HG03378 (cell line): Measurements from ENCODE around the gene OTOG.

Experiments used
- ATAC-seq: cut with Tn5 transposase; IDR thresholded peaks from one replicate; pipeline ENCODE4 v1.9.1; 2021; ENCODE audit warnings: mild to moderate bottlenecking, moderate library complexity; ENCODE audit not compliant: unreplicated experiment

OTOG gene

GRCh38 chr11:17645190-17645970 lies 98.3 kb downstream of the OTOG start:
- no peak for ATAC-seq

DNA sequence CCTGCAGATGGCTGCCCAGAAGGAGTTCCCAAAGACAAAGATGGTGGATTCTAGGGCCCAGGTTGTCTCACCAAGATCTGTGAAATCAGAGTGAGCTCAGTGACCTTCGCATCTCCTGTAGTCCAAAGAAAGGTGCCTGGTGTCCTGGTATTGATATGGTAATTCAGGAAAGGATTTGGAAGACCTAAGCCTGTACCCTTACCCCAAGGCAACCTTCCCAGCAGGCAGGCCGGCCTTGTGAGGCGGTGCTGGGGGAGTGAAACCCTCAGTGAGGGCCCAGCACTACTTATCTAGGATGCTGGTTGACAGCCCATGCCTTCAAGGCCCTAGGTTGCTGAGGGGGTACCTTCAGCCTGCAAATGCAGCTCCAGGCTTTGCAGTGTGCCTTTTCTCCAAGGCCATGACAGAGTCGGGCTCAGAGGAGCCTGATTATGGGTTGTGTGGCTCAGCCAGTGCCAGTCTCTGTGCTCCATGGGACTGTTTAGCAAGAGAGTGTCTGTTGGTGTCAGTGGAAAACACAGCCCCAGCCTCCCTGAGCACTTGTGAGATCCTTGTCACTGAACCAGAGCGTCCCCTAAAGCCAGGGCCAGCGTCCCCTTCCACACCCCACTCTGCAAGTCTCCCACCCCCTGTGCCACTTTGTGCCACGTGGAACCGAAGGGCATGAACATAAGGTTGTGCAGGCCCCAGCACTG lies 99.5 kb downstream of the OTOG start:
- no peak for ATAC-seq

GRCh38 chr11:17648528-17648927 lies 101.5 kb downstream of the OTOG start:
- ATAC-seq, result no peak

DNA sequence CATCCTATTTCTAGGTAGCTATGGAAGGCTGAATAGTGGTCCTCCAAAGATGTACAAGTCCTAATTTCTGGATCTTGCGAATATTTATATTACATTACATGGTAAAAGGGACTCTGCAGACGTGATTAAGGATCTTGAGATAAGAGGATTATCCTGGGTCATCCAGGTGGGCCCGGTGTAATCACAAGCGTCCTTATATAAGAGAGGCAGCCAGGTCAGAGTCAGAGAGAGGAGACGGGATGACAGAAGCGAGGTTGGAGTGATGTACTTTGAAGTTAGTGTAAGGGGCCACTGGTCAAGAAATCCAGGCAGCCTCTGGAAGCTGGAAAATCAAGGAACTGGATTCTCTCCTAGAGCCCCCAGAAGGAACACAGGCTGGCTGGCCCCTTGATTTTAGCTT lies 102.2 kb downstream of the OTOG start:
- ATAC-seq, result no peak

GRCh38 chr11:17649696-17650095 lies 102.6 kb downstream of the OTOG start:
- no peak for ATAC-seq

DNA sequence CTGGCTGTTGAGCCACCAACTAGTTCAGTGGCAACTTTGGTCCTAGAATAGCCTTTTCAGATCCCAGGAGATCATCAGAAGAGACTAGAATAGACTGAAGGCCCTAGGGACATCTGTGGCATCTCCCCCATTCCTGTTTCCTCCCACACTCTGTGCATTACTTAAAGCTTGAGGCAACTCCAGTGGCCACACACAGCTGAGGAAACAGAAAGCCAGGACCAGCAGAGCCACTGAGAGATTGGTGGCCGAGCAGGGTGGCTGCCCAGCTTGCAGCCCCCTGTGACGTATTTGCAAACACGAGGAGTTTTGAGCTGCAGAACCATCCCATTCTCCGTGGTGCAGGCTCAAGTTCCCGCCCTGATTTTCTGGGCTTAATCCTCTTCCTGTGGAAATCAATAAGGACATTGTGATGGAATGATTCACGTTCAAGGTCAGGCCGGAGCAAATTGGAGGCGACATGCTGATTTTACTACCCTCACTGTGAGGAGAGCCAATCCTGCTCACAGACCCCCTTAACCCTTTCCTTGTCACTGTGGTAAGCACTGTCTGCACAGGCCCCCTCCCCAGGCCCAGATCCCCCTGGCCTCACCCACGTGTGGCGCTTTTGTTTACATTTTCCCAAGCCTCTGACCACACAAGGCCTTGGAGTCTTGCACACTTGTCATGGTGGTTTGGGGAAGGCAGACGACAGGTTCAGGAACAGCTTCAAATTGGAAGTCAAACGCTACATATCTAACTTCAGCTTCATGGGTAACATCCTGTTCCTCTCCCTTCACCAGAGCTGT lies 103.3 kb downstream of the OTOG start:
- no peak for ATAC-seq

GRCh38 chr11:17651061-17651460 lies 104.0 kb downstream of the OTOG start:
- no peak for ATAC-seq

GRCh38 chr11:17651681-17652080 lies 104.6 kb downstream of the OTOG start:
- no peak for ATAC-seq

- ATAC-seq, result no peak
Measured at GRCh38 chr11:17652556-17652955, 105.5 kb downstream of the OTOG start.

DNA sequence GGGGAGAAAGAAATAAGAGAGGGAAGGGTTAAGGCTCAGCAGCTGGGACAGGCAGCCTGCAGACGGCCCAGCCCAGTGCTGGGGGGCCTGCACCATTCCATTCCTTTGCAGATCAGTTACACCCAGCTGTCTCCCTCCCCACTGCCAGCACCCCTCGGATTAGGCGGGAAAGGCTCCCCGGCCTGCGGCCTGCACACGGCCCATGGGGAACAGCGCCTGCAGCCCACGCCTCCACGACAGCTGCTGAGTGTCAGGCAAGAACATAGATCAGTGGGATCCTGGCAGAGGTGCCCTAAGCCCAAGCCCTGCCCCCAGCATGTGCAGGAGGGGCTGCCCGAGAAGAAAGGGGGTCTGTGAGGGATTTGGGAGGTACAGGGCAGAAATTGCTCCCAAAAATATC lies 106.6 kb downstream of the OTOG start:
- no peak for ATAC-seq

DNA sequence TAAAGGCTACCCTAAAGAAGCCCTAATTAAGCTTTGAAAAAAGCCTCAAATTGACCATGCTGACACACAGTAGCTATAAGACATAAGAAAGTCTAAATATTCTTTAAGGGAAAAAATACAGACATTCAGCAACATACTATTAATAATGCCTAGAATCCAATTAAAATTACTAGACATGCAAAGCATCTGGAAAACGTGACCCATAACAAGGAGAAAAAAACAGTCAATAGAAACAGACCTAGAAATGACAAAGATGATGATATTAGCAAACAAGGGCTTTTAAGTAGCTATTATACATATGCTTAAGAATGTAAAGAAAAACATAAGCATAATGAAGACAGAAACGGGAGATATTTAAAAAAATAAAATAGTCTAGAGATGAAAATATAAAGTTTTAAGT lies 108.6 kb downstream of the OTOG start:
- no peak for ATAC-seq

- ATAC-seq, result no peak
Measured at GRCh38 chr11:17658211-17658610, 111.2 kb downstream of the OTOG start.

GRCh38 chr11:17668166-17668565 lies 121.1 kb downstream of the OTOG start:
- ATAC-seq, result no peak

- no peak for ATAC-seq
Measured at GRCh38 chr11:17672469-17672868, 125.4 kb downstream of the OTOG start.

- ATAC-seq, result no peak
Measured at GRCh38 chr11:17673951-17674350, 126.9 kb downstream of the OTOG start.

GRCh38 chr11:17682848-17683247 lies 135.8 kb downstream of the OTOG start:
- no peak for ATAC-seq

- no peak for ATAC-seq
Measured at GRCh38 chr11:17683377-17684161, 136.5 kb downstream of the OTOG start.

GRCh38 chr11:17684550-17684949 lies 137.5 kb downstream of the OTOG start:
- no peak for ATAC-seq

GRCh38 chr11:17686231-17686980 lies 139.3 kb downstream of the OTOG start:
- no peak for ATAC-seq

DNA sequence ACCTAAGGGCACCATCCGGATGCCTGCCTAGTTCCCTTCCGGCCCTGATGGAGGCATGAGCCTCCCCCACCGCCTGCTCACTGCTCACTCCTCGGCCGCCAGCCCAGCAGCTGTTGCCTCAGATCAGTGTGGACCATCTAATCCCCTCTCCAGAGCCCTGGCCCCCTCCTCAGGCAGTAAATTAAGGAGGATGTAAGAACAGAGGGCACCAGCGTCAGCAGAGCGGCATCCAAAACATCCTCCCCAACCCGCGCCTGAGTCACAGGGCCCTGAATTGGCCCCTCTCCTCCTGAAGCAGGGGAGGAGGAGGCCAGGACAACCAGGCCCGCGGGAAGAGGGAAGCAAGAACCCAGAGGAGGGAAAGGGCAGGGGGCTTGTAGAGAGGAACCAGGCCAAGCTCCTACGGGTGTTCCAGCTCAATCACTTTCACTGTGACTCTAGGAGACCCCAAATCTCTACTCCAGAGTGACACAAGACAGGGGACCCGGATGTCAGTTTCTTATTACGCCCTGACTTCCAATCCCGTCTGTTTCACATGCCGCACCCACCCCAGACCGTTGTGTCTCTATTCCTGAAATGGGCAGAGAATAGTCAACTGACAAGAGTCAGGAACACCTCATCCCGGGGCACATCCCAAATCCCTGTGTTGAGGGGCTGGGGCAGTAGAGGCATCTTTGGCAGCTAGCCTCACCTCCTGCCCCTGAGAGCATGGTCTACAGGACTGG lies 141.0 kb downstream of the OTOG start:
- no peak for ATAC-seq
